Measurements from ENCODE around the gene UBXN7.

Gene UBXN7

DNA sequence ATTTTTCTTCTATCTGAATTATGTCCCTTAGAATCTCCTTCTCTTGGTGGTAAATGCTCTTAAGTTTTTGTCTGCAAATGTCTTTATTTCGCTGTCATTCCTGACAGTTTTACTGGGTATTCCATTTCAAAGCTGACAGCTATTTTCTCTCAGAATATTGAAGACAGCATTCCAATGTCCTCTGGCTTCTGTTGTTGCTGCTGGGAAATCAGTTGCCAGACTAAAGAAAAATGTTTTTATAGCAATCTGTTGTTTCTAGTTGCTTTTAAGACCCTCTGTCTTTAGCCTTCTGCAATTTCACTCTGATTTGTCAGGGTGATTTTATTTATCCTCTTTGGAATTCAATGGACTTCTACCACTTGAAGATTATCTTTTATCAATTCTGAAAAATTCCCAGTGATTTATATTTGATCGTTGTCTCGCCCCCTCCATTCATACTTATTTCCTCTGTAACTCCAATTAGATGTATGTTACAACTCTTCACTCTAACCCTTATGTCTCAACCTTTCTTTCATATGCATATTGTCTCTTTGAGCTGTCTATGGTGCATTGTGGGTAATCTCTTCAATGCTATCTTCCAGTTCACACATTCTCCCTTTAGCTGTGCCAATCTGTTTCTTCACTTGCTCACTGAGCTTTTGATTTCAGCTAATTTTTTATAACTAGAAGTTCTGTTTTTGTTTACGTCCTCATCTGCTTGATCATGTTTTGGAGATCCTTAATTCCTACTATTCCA, 23.5 kb downstream of the UBXN7 start:
- TF ChIP-seq, protein P1, sequence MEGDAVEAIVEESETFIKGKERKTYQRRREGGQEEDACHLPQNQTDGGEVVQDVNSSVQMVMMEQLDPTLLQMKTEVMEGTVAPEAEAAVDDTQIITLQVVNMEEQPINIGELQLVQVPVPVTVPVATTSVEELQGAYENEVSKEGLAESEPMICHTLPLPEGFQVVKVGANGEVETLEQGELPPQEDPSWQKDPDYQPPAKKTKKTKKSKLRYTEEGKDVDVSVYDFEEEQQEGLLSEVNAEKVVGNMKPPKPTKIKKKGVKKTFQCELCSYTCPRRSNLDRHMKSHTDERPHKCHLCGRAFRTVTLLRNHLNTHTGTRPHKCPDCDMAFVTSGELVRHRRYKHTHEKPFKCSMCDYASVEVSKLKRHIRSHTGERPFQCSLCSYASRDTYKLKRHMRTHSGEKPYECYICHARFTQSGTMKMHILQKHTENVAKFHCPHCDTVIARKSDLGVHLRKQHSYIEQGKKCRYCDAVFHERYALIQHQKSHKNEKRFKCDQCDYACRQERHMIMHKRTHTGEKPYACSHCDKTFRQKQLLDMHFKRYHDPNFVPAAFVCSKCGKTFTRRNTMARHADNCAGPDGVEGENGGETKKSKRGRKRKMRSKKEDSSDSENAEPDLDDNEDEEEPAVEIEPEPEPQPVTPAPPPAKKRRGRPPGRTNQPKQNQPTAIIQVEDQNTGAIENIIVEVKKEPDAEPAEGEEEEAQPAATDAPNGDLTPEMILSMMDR (conservative IDR thresholded peaks at IDR 0.05): no peak

DNA sequence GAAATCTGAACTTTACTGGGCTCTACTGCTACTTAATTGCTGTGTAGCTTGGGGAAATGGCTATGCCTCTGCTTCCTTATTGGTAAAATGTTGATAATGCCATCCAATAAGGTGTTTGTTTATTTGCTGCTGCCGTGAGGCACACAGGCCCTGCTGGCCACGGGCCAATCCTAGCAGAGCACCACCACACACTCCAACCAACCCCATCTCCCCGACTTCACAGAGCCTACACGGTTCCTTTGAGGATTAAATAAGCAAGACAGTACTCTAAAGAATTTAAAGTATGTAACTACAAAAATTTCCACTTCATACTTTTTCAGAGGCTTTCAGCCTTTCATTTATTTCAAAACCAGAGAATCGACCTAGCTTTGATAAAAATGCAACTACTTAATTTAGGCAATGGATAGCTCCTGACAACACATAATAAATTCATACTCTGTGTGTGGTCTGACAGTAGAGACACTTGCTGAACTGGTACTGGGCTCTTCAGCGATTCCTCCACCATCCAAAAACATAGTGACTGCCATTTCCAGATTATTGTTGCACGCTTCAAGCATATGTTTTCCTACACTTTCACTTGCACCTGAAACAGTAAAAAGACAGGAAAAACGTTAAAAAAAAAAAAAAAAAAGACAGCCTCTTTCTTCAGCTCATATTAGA, 25.3 kb downstream of the UBXN7 start:
- TF ChIP-seq, protein P1 (conservative IDR thresholded peaks at IDR 0.05): no peak
- H3K27ac ChIP-seq: no peak overlapping the region

More for the DNA sequence above, 23.5 kb downstream of the UBXN7 start:
- H3K27ac ChIP-seq: no peak overlapping the region

GRCh38 chr3:196400331-196400730, 31.9 kb downstream of the UBXN7 start:
- no peak overlapping the region for H3K27ac ChIP-seq
- TF ChIP-seq, protein P1 (conservative IDR thresholded peaks at IDR 0.05): no peak

- TF ChIP-seq, protein P1 (conservative IDR thresholded peaks at IDR 0.05): no peak
- H3K27ac ChIP-seq: no peak overlapping the region
Observed at GRCh38 chr3:196399485-196399945, 32.7 kb downstream of the UBXN7 start.

DNA sequence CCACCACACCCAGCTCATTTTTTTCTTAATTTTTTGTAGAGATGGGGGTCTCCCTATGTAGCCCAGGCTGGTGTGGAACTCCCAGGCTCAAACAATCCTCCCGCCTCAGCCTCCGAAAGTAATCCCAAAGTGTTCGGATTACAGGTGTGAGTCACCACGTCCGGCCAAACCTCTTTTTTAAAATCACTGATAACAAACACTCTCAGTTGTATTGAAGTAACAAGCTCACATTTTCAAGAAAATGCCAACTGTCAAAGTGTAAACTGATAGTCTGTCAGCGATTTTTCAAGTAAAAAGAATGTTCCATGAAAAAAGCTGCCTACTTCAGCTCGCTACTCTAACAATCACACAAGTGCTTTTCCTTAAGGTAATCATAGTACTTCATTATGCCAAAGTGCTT, 33.4 kb downstream of the UBXN7 start:
- H3K27ac ChIP-seq: no peak overlapping the region
- TF ChIP-seq, protein P1 (conservative IDR thresholded peaks at IDR 0.05): no peak

GRCh38 chr3:196397941-196398340, 34.3 kb downstream of the UBXN7 start:
- TF ChIP-seq, protein P1 (conservative IDR thresholded peaks at IDR 0.05): no peak
- no peak overlapping the region for H3K27ac ChIP-seq

GRCh38 chr3:196390116-196390515, 42.1 kb downstream of the UBXN7 start:
- TF ChIP-seq, protein P1 (conservative IDR thresholded peaks at IDR 0.05): no peak
- H3K27ac ChIP-seq: no peak overlapping the region

All from VCaP (cell line).